DND-41 (cell line): Measurements from ENCODE around the gene PNMA1.

Experiments
- EZH2 ChIP-seq: IDR thresholded peaks from 3 replicates; pipeline ENCODE4 v1.6.1; 2012; ENCODE audit warnings: borderline replicate concordance, low read depth, mild to moderate bottlenecking, moderate library complexity, low read length, inconsistent platforms; ENCODE audit not compliant: severe bottlenecking
- TF ChIP-seq, protein P1 (sequence below): IDR thresholded peaks from 2 replicates; pipeline ENCODE4 v1.5.1; 2012; ENCODE audit warnings: borderline replicate concordance, low read length, moderate library complexity, mild to moderate bottlenecking; ENCODE audit not compliant: poor library complexity, severe bottlenecking; ENCODE audit errors: extremely low read depth

DNA sequence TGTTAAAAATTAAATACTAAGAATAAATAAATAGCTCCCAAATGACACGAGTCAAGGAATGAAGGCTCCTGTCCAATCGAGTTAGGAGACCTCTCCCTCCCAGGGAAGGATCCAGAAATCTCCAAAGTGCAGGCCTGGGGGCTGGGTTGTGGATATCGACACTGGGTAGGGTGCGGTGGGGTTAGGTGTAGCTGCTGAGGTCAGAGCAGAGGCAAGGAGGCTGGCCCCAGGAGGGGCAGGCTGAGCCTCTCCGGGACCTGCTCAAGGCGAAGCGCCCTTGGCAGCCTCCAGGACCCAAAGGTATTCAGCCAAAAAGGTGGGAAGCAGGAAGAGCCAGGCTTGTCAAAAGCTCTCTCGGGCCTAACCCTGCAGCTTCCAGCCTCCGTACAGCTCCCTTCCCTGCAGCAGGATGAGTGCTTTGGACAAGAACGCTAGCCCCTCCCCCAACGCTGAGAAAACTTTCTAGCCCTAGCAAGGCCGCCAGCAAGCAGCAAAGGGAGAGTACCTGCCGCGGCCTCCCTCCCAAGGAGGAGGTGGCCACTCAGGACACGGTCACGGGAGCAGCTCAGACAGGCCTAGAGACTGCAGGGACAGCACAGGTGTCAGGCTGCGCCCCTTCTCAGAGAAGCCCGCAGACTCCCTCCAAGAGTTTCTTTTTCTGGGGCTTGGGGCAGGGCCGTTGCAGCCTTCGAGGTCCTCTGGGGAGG, 3.7 kb upstream of the PNMA1 start:
- TF ChIP-seq, protein P1, sequence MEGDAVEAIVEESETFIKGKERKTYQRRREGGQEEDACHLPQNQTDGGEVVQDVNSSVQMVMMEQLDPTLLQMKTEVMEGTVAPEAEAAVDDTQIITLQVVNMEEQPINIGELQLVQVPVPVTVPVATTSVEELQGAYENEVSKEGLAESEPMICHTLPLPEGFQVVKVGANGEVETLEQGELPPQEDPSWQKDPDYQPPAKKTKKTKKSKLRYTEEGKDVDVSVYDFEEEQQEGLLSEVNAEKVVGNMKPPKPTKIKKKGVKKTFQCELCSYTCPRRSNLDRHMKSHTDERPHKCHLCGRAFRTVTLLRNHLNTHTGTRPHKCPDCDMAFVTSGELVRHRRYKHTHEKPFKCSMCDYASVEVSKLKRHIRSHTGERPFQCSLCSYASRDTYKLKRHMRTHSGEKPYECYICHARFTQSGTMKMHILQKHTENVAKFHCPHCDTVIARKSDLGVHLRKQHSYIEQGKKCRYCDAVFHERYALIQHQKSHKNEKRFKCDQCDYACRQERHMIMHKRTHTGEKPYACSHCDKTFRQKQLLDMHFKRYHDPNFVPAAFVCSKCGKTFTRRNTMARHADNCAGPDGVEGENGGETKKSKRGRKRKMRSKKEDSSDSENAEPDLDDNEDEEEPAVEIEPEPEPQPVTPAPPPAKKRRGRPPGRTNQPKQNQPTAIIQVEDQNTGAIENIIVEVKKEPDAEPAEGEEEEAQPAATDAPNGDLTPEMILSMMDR = no peak
- no peak for TF ChIP-seq EZH2
